HCT116 (cell line): Measurements from ENCODE around the gene MTX2.

Source experiments
- EZH2 ChIP-seq: fragments of 200-600 bp; sonication (generic); IDR thresholded peaks from 2 replicates; pipeline ENCODE4 v1.6.1; 2017; ENCODE audit warnings: antibody characterized with exemption, mixed run types
- EZH2phosphoT487 ChIP-seq: fragments of 200-600 bp; IDR thresholded peaks from 2 replicates; pipeline ENCODE4 v1.6.1; 2018; ENCODE audit warnings: antibody characterized with exemption, borderline replicate concordance
- POLR2A ChIP-seq: IDR thresholded peaks from 2 replicates; pipeline ENCODE4 v1.7.0; 2011; ENCODE audit warnings: borderline replicate concordance; ENCODE audit not compliant: insufficient read depth, insufficient read length; ENCODE audit errors: extremely low read depth
- POLR2AphosphoS5 ChIP-seq: IDR thresholded peaks from 2 replicates; pipeline ENCODE4 v1.6.1; 2011; ENCODE audit warnings: mild to moderate bottlenecking, low read depth, low read length, moderate library complexity
- YY1 ChIP-seq: IDR thresholded peaks from 2 replicates; pipeline ENCODE4 v1.6.1; 2011; ENCODE audit warnings: low read length, low read depth, moderate library complexity, mild to moderate bottlenecking; ENCODE audit not compliant: insufficient replicate concordance; ENCODE audit errors: extremely low read depth
- TF ChIP-seq, protein P1 (sequence below), 3 experiments: fragments of 200-600 bp in 1 of 3; sonication (generic) in 1 of 3; IDR thresholded peaks in 2 of 3; conservative IDR thresholded peaks in 1 of 3; 2 replicates each; pipeline ENCODE4 v1.5.1; 2012 to 2017; ENCODE audit warnings: low read depth in 2 of 3, low read length in 2 of 3, antibody characterized with exemption in 1 of 3, borderline replicate concordance in 1 of 3, control low read depth in 1 of 3, mild to moderate bottlenecking in 1 of 3, mixed read lengths in 1 of 3, mixed run types in 1 of 3, moderate library complexity in 1 of 3; ENCODE audit not compliant: insufficient read depth in 1 of 3

DNA sequence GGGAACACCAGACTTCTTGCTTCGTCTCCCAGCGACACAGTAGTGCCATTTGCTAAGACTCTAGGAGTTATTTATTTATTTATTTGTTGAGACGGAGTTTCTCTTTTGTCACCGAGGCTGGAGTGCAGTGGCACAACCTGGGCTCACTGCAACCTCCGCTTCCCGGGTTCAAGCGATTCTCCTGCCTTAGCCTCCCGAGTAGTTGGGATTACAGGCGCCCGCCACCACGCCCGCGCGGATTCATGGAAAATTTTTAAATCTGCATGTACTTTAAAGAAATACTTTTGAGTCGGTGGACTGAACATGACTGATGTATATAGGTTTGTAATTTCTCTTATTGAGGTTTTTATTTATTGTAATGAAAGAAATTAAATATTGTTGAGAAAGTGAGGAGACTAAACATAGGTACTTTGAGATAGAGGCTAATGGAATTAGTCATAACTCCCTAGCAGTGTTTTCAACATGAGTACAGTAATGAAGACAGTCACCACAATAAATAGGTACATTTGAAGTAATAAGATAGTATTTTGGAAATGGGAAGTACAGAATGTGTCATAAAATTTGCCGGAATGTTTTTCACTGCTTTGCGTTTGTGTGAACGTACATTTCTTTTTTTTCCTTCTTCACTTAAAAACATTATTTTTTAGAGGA lies 983 bp downstream of the MTX2 start:
- TF ChIP-seq POLR2AphosphoS5 (no peak), POLR2A (no peak), YY1 (no peak), EZH2 (no peak), EZH2phosphoT487 (no peak)
- TF ChIP-seq, protein P1, sequence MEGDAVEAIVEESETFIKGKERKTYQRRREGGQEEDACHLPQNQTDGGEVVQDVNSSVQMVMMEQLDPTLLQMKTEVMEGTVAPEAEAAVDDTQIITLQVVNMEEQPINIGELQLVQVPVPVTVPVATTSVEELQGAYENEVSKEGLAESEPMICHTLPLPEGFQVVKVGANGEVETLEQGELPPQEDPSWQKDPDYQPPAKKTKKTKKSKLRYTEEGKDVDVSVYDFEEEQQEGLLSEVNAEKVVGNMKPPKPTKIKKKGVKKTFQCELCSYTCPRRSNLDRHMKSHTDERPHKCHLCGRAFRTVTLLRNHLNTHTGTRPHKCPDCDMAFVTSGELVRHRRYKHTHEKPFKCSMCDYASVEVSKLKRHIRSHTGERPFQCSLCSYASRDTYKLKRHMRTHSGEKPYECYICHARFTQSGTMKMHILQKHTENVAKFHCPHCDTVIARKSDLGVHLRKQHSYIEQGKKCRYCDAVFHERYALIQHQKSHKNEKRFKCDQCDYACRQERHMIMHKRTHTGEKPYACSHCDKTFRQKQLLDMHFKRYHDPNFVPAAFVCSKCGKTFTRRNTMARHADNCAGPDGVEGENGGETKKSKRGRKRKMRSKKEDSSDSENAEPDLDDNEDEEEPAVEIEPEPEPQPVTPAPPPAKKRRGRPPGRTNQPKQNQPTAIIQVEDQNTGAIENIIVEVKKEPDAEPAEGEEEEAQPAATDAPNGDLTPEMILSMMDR (IDR thresholded peaks at IDR 0.05 in 2 of 3, conservative IDR thresholded peaks at IDR 0.05 in 1 of 3; ENCODE audit: borderline replicate concordance in 1 of 3, insufficient read depth in 1 of 3, low read depth in 2 of 3, low read length in 2 of 3), result no peak
